Neural progenitor cell (in vitro differentiated cells): ENCODE results near the gene DNAH3.

Experiments
- EZH2 ChIP-seq: fragments of 200-600 bp; sonication (generic); IDR thresholded peaks from 2 replicates; pipeline ENCODE4 v1.6.1; 2017; ENCODE audit warnings: antibody characterized with exemption, mild to moderate bottlenecking, moderate library complexity
- TF ChIP-seq, protein P1 (sequence below): fragments of 200-600 bp; sonication (generic); IDR thresholded peaks from 2 replicates; pipeline ENCODE4 v1.5.1; 2017; ENCODE audit warnings: antibody characterized with exemption, mild to moderate bottlenecking

DNA sequence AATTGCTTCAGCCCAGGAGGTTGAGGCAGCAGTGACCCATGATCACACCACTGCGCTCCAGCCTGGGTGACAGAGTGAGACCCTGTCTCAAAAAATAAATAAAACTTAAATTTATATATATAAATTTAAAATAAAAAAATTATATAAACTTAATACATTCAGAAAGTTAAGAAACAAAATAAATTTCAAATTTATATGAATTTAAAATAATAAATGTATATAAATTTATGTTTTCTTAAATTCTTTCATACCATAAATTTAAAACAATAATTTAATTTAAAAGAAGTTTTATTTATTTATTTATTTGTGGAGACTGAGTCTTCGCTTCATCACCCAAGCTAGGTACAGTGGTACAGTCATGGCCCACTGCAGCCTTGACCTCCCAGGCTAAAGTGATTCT is 229.8 kb downstream of the DNAH3 start:
- no peak for TF ChIP-seq EZH2
- TF ChIP-seq, protein P1, sequence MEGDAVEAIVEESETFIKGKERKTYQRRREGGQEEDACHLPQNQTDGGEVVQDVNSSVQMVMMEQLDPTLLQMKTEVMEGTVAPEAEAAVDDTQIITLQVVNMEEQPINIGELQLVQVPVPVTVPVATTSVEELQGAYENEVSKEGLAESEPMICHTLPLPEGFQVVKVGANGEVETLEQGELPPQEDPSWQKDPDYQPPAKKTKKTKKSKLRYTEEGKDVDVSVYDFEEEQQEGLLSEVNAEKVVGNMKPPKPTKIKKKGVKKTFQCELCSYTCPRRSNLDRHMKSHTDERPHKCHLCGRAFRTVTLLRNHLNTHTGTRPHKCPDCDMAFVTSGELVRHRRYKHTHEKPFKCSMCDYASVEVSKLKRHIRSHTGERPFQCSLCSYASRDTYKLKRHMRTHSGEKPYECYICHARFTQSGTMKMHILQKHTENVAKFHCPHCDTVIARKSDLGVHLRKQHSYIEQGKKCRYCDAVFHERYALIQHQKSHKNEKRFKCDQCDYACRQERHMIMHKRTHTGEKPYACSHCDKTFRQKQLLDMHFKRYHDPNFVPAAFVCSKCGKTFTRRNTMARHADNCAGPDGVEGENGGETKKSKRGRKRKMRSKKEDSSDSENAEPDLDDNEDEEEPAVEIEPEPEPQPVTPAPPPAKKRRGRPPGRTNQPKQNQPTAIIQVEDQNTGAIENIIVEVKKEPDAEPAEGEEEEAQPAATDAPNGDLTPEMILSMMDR = no peak
